ENCODE data around the gene CKMT1A. TPM values are rescaled to one million over a fixed set of nuclear protein-coding genes. Genes with fewer than 3 reads are reported as not detected.
"Not testable (repeated sequence)": the region's sequence is repeated elsewhere in the genome, so short reads cannot be mapped to it uniquely, and the experiment has no call there.

The CKMT1A gene
- total and polyA plus RNA-seq, 8 donors = 0.18 to 16.8 (median 0.46) TPM; not detected in 2

DNA sequence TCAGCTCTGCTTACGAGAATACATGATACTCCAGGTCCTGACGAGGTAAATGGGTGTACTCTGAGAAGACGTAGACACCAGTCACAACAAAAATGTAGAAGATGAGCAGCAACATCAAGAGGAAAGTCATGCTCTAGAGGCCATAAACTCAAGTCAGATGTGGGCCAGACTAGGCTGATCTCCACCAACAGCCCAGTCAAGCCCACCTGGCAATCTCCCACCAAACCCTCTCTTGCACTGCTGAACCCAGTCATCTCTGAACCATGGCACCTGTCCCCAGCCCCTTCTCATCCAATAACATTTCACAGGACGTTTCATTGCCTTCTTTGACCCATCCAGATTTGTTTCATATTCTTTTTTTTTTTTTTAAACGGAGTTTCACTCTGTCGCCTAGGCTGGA, 41.8 kb downstream of the CKMT1A start:
- ATAC-seq = no peak
- H3K4me1 ChIP-seq = no peaks in the 10 kb centered on the region
- H3K27me3 ChIP-seq = no peaks in the 10 kb centered on the region
- DNase-seq = no peak
- H3K36me3 ChIP-seq = no peaks in the 10 kb centered on the region
- intact Hi-C loops (cut with DNase I) = no loop called here
- H3K9me3 ChIP-seq = no peaks in the 10 kb centered on the region
- H3K4me3 ChIP-seq = no peak overlapping the region
- TF ChIP-seq, protein P1, sequence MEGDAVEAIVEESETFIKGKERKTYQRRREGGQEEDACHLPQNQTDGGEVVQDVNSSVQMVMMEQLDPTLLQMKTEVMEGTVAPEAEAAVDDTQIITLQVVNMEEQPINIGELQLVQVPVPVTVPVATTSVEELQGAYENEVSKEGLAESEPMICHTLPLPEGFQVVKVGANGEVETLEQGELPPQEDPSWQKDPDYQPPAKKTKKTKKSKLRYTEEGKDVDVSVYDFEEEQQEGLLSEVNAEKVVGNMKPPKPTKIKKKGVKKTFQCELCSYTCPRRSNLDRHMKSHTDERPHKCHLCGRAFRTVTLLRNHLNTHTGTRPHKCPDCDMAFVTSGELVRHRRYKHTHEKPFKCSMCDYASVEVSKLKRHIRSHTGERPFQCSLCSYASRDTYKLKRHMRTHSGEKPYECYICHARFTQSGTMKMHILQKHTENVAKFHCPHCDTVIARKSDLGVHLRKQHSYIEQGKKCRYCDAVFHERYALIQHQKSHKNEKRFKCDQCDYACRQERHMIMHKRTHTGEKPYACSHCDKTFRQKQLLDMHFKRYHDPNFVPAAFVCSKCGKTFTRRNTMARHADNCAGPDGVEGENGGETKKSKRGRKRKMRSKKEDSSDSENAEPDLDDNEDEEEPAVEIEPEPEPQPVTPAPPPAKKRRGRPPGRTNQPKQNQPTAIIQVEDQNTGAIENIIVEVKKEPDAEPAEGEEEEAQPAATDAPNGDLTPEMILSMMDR (IDR thresholded peaks at IDR 0.05) = no peak
- no peak overlapping the region for H3K27ac ChIP-seq

DNA sequence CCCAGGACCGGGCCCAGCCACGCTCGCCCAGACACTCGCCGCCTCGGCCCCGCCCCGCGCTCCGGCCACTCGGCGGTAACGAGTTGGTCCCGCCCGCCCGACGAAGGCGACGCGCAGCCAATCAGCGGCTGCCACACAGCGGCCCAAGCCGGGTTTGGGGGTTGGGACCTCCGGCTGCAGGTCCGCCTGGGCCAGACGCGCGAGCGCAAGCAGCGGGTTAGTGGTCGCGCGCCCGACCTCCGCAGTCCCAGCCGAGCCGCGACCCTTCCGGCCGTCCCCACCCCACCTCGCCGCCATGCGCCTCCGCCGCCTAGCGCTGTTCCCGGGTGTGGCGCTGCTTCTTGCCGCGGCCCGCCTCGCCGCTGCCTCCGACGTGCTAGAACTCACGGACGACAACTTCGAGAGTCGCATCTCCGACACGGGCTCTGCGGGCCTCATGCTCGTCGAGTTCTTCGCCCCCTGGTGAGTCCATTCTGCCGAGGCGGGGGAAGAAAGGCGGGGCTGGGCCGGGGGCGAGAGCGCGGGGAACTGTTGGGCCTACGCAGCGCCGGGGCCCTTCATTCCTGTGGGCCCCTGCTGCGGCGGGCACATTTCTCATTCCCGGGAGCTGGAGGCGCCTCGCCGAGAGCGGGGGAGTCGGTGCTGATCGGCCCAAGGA, 52.7 kb downstream of the CKMT1A start, which contains the start of gene PDIA3:
Gene PDIA3, plus strand, starts transcription at position 194 of the 658 bp plus-strand sequence. Its CDS starts 102 bp downstream, at position 296.
- peak; percentile 90 to 99 (median 96) for DNase-seq
- H3K36me3 ChIP-seq; intact Hi-C loops (cut with DNase I); H3K27me3 ChIP-seq; H3K9me3 ChIP-seq: not testable (repeated sequence)
- peak within 1 kb of the TSS; percentile 89 to 94 for H3K27ac ChIP-seq
- ATAC-seq = peak; percentile 97
- peaks cover 19 to 48% of the 10 kb centered on the region in 2 donors for H3K4me1 ChIP-seq
- TF ChIP-seq, protein P1 (IDR thresholded peaks at IDR 0.05) = peak in 1 of 2 donors; percentile 9
- peak within 1 kb of the TSS; percentile 76 to 85 for H3K4me3 ChIP-seq

- Histone ChIP-seq H3K4me3 (peak overlapping the region; percentile 76 to 85), H3K4me1 (peaks cover 19 to 54% of the 10 kb centered on the region in 2 donors), H3K27ac (peak overlapping the region; percentile 89 to 94)
- H3K36me3 ChIP-seq; intact Hi-C loops (cut with DNase I); H3K27me3 ChIP-seq; H3K9me3 ChIP-seq: not testable (repeated sequence)
- ATAC-seq (peak; percentile 66), DNase-seq (peak in 2 of 4 donors; percentile 10 to 41)
Measured at GRCh38 chr15:43746903-43747309, 53.2 kb downstream of the CKMT1A start.

DNA sequence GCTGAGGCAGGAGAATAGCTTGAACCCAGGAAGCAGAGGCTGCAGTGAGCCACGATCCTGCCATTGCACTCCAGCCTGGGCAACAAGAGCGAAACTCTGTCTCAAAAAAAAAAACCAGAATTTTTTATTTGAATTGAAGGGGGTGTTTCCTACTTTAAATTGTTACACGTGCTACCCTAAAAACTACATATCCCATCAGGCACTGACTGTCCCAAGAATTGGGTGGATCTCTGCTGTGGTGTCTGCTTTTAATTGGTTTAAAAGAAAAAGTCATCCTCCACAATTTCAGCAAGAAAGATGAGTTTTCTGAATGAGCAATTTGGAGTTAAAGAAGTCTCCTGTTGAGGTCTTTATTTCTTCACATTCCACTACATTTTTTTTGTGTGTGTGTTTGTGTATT, 54.7 kb downstream of the CKMT1A start:
- intact Hi-C loops (cut with DNase I) = no loop called here
- Histone ChIP-seq H3K27me3 (no peaks in the 10 kb centered on the region), H3K36me3 (peaks cover 0 to 14% of the 10 kb centered on the region in 2 donors), H3K4me1 (peaks cover 25 to 67% of the 10 kb centered on the region in 2 donors), H3K27ac (no peak overlapping the region), H3K4me3 (peak overlapping the region in 1 of 2 donors; percentile 85), H3K9me3 (no peaks in the 10 kb centered on the region)
- TF ChIP-seq, protein P1 (IDR thresholded peaks at IDR 0.05) = no peak
- ATAC-seq = no peak
- DNase-seq = no peak

Other genes starting within 250 kb of the CKMT1A start
- 10 to 100 TPM; 32.7 to 42.4 TPM for gene TP53BP1, start 200.7 kb upstream of the CKMT1A start, total RNA-seq
- gene TP53BP1, start 200.7 kb upstream of the CKMT1A start, polyA plus RNA-seq (ENCODE audit: insufficient read length in 6 of 6) = 100 to 1,000 TPM in 2 of 6 donors, 10 to 100 TPM in 4; 85.9 to 112 (median 95.5) TPM
- gene MAP1A, start 176.3 kb upstream of the CKMT1A start, total RNA-seq = 10 to 100 TPM; 12.7 to 13.4 TPM
- 1 to 10 TPM; 6.4 to 9.4 (median 8.5) TPM for gene MAP1A, start 176.3 kb upstream of the CKMT1A start, polyA plus RNA-seq (ENCODE audit: insufficient read length in 6 of 6)
- 10 to 100 TPM; 28.6 to 35.7 TPM for gene PPIP5K1, start 103.7 kb upstream of the CKMT1A start, total RNA-seq
- 10 to 100 TPM; 20.2 to 30.6 (median 26.6) TPM for gene PPIP5K1, start 103.7 kb upstream of the CKMT1A start, polyA plus RNA-seq (ENCODE audit: insufficient read length in 6 of 6)
- gene CKMT1B, start 99.8 kb upstream of the CKMT1A start, total RNA-seq = 10 to 100 TPM in 1 of 2 donors, 1 to 10 TPM in 1; 3.7 to 11.3 TPM
- gene CKMT1B, start 99.8 kb upstream of the CKMT1A start, polyA plus RNA-seq (ENCODE audit: insufficient read length in 6 of 6) = under 1 TPM in 5 of 6 donors, not detected in 1; 0.10 to 0.69 (median 0.43) TPM
- gene STRC, start 75.1 kb upstream of the CKMT1A start, total RNA-seq = under 1 TPM; 0.15 to 0.29 TPM
- gene STRC, start 75.1 kb upstream of the CKMT1A start, polyA plus RNA-seq (ENCODE audit: insufficient read length in 6 of 6) = 1 to 10 TPM in 3 of 6 donors, under 1 TPM in 3; 0.67 to 1.3 (median 0.88) TPM
- 1 to 10 TPM; 2.8 to 4.0 TPM for gene CATSPER2, start 45.0 kb upstream of the CKMT1A start, total RNA-seq
- gene CATSPER2, start 45.0 kb upstream of the CKMT1A start, polyA plus RNA-seq (ENCODE audit: insufficient read length in 6 of 6) = 10 to 100 TPM in 2 of 6 donors, 1 to 10 TPM in 4; 7.5 to 10.6 (median 9.4) TPM
- gene PDIA3, start 52.6 kb downstream of the CKMT1A start, total RNA-seq = 100 to 1,000 TPM; 518 to 633 TPM
- 100 to 1,000 TPM; 426 to 576 (median 504) TPM for gene PDIA3, start 52.6 kb downstream of the CKMT1A start, polyA plus RNA-seq (ENCODE audit: insufficient read length in 6 of 6)
- 10 to 100 TPM in 1 of 2 donors, 1 to 10 TPM in 1; 4.4 to 14.5 TPM for gene ELL3, start 83.1 kb downstream of the CKMT1A start, total RNA-seq
- 1 to 10 TPM; 4.8 to 8.7 (median 6.1) TPM for gene ELL3, start 83.1 kb downstream of the CKMT1A start, polyA plus RNA-seq (ENCODE audit: insufficient read length in 6 of 6)
- gene SERF2, start 98.5 kb downstream of the CKMT1A start, total RNA-seq = 1,000 to 10,000 TPM in 1 of 2 donors, 100 to 1,000 TPM in 1; 930 to 1,311 TPM
- gene SERF2, start 98.5 kb downstream of the CKMT1A start, polyA plus RNA-seq (ENCODE audit: insufficient read length in 6 of 6) = 100 to 1,000 TPM; 501 to 612 (median 552) TPM
- under 1 TPM; 0.10 to 0.12 TPM for gene SERINC4, start 106.4 kb downstream of the CKMT1A start, total RNA-seq
- gene SERINC4, start 106.4 kb downstream of the CKMT1A start, polyA plus RNA-seq (ENCODE audit: insufficient read length in 6 of 6) = under 1 TPM in 2 of 6 donors, not detected in 4; 0.22 to 0.31 TPM
- 10 to 100 TPM in 1 of 2 donors, 1 to 10 TPM in 1; 9.2 to 14.1 TPM for gene HYPK, start 106.7 kb downstream of the CKMT1A start, total RNA-seq
- gene HYPK, start 106.7 kb downstream of the CKMT1A start, polyA plus RNA-seq (ENCODE audit: insufficient read length in 6 of 6) = 10 to 100 TPM; 11.7 to 28.1 (median 17.6) TPM
- gene MFAP1, start 130.8 kb downstream of the CKMT1A start, total RNA-seq = 10 to 100 TPM; 21.9 to 22.5 TPM
- gene MFAP1, start 130.8 kb downstream of the CKMT1A start, polyA plus RNA-seq (ENCODE audit: insufficient read length in 6 of 6) = 10 to 100 TPM; 47.3 to 58.6 (median 54.2) TPM
- gene WDR76, start 133.1 kb downstream of the CKMT1A start, total RNA-seq = 10 to 100 TPM in 1 of 2 donors, 1 to 10 TPM in 1; 8.6 to 13.4 TPM
- 10 to 100 TPM; 15.0 to 23.1 (median 16.9) TPM for gene WDR76, start 133.1 kb downstream of the CKMT1A start, polyA plus RNA-seq (ENCODE audit: insufficient read length in 6 of 6)

Measured in left lung (tissue), 10 donors.